Glomerular visceral epithelial cell (primary cell): ENCODE data around the gene ZSCAN29.

Source experiments
- DNase-seq: peaks from one replicate; pipeline ENCODE4 v3.0.0-alpha.2; 2016; ENCODE audit errors: extremely low spot score

ZSCAN29 gene

DNA sequence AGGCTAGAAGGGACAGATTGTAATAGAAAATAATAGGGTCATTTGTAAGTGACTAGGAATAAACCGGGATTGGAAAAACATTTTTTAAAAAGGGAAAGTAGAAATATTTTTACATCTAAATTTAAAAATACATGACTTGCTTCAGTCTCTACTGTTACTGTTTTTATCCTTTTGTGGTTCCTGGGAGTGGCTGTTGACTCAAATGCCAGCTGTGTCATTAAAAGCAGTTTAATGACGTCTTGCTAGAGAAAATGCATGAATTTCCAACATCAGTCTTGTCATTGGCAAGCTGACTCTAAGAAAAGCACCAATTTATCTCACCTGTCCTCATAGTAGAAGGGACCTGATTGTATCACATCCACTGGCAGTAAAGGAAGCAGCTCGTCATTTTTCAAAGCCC is 23.7 kb downstream of the ZSCAN29 start:
- DNase-seq: no peak

DNA sequence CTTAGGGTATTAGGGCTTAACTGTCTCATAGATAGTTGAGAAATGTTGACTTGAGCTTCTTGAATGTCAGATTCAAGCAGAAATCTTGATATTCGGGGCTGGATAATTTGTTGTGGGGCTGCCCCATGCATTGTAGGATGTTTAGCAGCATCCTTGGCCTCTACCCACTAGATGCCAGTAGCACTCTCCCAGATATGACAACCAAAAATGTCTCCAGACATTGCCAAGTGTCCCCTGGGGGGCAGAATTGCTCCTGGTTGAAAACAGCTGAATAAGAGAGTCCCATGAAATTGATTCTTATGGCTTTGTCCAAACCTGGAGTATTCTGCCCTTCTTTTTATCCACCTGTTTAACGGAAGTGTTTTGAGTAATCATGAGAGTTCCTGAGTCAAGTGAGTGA is 24.5 kb downstream of the ZSCAN29 start:
- DNase-seq: no peak

DNA sequence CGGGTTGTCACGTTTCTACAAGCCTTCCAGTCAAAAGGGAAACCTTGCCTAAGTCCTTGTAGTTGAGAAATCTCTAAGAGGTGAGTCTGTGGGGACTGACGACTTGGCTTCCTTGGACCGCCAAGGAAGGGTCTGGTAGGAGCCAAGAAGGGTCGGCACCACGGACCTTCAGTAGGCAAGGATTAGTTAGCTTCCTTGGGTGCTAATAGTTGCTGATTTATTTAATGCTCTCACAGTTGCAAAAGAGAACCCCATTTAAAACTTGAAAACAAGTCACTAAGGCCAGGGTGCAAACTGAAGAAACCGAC is 40.1 kb downstream of the ZSCAN29 start:
- no peak for DNase-seq

DNA sequence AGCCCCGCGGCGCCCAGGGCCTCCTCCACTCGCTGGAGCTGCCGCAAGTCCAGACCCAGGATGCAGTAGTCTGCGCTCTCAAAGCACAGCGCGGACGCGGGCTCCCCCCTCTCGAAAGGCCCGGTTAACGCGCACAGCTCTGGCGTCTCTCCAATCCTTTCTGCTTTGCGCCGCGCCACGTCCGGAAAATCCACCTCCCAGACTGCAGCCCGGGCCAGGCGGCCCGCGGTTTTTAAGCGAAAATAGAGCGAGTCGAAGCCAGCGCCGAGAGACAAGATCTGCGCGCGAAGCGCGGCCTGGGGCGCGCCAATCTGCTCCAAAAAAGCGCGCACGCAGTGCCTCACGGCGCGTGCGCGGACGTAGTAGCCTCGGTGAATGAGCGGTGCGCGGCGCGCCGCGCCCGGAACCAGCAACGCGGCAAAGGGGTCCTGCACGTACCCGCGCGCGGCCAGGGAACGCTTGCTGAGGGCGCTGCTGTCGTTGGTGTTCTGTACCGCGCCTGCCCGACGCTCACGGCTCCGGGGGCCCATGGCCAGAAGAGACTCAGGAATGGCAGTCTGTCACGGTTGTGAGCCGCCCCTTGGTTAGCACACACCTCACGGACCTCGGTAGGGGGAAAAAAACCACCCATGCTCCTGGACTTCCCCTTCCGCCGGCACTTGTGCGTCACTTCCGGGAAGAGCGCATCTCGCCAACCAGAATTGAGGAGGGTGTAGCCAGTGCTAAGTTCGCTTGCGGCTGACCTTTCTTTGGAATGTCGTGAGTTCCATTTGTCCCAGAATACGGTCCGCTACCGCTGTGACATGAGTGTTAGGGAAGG is 40.7 kb downstream of the ZSCAN29 start, which contains the start of gene LCMT2:
Gene LCMT2 (minus strand): TSS at position 614 of the 820 bp plus-strand sequence. CDS start 84 bp downstream, at position 530.
- DNase-seq: peak; percentile 94

DNA sequence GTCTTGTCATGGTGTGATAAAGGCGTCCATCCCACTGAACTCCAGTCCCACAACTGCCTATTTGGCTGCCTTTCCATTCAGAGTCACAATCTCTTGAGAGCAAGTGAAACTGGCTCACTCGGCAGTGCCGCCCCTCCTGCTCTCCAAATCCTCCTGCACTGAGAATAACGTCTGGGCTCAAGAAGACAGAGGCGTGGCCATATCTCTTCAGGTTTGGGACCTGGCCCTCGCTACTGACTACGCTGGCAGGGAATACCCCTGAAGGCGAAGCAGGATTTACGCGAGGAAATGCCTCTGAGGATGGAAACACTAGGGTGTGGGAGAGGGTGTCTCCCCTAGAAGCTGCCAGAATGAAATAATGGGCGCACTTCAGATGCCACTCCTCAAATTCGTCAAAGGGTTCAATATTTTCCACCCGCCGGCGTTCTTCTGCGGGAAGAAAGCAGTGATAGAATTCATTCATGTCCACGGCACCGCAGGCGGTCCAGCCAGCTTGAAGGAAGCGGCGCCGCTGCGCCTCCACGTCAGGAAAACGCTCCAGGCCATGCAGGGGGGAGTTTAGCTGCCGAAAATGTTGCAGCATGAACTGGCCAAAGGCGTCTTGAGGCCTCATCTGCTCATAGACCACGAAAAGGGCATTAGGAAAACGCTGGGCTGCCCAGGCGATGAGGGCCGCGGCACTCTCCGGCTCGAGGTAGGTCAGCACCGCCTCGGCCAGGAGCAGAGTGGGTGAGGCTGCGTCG is 41.5 kb downstream of the ZSCAN29 start:
- no peak for DNase-seq

DNA sequence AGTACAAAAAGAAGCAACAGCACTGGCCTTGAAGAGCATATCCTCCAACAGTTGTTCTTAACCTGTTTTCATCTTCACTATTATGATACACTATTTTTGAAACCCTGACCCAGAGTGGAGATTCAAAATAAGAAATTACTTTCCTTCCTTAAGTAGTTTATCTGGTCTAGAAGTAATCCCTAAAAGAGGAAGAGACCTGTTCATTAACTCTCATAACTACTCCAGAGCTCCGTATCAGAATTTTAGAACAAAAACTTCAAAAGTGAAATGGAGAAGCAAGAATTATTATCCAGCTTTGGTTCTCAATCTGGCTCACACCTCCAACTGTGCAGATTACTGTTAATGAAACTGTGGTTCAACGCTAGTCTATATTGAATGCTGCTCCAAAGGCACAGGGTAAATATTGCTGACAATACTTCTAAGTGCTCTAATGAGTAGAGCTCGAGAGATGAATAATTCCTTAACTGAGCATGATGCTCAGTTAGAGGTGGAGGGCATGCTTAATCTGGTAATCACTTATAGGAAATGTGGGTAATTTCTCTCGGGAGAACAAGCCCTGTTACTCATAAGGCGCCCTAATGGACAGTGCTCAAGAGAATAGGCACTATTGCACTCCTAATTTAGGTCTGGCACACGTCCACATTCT is 45.7 kb downstream of the ZSCAN29 start:
- DNase-seq: no peak

DNA sequence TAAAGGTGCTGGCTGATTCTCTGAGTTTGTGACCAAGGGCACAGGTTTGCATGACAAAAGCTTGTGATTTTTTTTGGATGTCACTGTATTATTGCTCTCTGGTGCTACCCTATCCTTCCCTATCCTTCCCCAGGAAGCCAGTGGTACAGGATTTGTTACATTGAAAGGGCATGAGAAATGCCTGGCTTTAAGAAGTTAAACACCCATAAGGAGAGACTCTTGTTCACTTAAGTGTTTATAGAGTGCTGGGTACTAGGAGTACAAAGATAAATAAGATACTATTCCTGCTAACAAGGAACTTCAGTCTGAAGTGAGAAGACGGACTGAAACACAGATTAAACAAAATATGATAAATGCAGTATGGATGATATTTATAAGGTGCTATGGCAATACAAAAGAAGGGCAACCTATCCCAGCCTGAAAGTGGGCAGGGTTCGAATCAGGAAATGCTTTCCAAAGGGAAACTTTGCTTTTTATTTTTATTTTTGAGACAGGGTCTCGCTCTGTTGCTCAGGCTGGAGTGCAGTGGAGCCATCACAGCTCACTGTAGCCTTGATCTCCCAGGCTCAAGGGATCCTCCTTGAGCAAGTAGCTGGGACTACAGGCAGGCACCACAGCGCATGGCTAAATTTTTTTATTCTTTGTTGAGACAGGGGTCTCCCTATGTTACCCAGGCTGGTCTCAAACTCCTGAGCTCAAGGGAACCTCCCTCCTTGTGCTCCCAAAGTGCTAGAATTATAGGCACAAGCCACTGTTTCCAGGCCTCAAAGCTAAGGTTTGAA is 51.7 kb downstream of the ZSCAN29 start:
- DNase-seq: no peak

DNA sequence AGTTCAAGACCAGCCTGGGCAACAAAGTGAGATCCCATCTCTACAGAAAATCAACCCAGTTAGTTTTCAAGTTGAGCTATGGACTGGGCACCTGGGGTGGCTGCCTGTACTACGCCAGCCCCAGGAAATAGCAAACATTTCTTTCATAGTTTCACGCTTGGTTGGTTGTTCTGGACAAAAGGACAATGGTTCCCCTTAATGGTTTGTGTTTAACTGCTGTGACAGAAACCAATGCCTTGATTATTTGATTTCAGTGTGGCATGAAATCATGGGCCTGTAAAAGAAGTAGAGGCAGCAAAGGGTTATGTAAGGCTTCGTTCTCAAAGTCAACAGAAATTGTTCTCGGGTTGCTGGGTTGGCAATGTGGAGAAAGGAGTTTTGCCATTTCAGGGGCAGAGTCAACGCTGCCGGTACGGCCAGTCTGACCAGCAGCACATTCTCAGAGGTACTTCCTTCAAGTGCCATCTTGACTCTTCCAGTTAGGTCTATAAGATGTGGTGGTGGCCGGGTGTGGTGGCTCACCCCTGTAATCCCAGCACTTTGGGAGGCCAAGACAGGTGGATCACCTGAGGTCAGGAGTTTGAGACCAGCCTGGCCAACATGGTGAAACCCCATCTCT is 53.2 kb downstream of the ZSCAN29 start:
- DNase-seq: peak; percentile 21

DNA sequence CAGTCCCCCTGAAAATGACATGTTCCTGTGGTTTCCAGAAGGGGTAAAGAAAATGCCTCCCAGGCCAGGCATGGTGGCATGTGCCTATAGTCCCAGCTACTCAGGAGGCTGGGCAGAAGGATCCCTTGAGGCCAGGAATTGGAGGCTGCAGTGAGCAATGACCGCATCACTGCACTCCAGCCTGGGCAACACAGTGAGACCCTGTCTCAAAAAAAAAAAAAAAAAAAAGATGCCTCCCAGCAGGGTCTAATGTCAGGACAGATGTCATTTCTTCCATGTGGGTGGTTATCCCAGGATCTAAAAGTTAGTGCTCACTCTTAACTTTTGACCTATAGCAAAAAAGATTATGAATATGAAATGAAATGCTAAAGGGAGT is 53.9 kb downstream of the ZSCAN29 start:
- no peak for DNase-seq

DNA sequence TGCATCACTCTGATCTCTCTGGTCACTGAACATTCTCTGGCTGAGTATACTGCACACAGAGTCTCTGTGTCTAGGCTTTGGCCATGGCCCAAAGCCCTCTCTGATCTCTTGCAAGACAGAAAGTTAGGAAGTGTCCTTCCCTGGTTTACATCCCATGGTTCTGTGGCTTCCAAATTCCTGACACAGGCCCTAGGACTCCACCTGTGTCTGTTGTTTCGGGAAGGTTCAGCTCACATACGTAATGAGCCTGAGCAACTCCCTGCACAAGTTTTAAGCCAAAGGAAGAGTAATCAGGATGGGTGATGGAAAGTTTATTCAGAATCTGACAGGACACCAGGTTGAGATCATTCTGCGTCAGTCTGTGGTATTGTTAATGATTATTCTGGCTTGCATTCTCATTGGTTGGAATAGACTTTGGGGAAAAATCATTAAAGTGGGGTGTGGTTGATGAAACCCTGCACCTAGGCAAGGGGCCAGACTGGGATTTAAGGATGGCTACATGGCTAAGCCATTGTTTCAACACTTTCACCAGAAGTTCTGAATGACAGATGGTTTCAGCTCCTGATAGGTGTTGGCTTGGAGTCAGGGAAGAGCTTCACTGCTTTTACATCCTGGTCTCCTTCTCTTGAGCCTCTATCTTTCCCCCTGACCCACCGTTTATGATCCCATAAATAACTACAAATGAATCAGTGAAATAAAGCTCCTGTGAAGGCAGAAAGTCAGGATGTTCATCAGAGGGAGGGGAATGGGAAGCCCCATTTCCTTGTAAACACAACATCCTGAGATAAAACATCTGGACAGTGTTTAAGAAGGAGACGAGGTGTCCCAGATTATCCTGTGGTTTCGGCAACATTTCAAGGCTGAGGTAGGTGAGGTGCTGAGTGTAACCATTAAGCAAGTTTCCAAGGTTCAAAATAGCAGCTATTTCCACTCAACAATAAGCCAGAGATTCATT is 54.5 kb downstream of the ZSCAN29 start:
- DNase-seq: peak; percentile 25

DNA sequence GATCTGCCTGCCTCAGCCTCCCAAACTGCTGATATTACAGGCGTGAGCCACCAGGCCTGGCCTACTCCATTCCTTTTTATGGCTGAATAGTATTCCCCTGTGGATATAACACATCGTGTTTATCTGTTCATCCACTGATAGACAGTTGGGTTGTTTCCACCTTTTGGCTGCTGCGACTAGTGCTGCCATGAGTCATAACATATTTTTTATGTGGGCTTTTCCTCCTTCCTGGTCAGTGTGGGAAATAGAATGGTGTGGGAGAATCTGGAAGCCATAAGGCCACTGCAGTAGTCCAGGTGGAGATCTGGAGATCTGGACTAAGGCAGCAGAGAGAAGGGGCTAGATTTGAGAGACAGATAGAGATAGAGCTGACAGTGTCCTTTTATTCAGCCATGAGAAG is 56.7 kb downstream of the ZSCAN29 start:
- peak; percentile 16 for DNase-seq

DNA sequence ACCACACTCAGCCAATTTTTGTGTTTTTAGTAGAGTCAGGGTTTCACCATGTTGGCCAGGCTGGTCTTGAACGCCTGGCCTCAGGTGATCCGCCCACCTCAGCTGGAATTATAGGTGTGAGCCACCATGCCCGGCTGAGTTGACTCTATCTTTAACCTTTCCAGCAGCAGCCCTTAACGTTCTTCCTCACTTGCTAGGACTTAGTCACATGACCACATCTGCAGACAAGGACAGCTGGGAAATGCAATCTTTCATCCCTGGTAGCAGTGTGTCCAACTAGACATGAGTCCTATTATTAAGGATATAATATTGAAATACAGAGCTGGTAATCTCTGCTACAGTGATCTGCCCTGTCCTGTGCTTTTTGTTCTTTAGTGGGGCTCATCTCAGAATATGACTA is 58.5 kb downstream of the ZSCAN29 start:
- DNase-seq: no peak
